Activated T-helper 9 cell treated with anti-CD3 and anti-CD28 coated beads, Interleukin-2, amount 50 U/mL, for 16 hours (primary cell): ENCODE measurements around the gene TMC5.

Source experiments
- DNase-seq: peaks from one replicate; pipeline ENCODE4 v3.0.0-alpha.2; 2020; ENCODE audit warnings: low read depth

TMC5 gene

GRCh38 chr16:19507867-19508266, 90.2 kb downstream of the TMC5 start:
- no peak for DNase-seq

GRCh38 chr16:19512297-19512696, 94.6 kb downstream of the TMC5 start:
- no peak for DNase-seq

GRCh38 chr16:19513377-19514053, 95.8 kb downstream of the TMC5 start:
- DNase-seq, result no peak

GRCh38 chr16:19515757-19516156, 98.1 kb downstream of the TMC5 start:
- no peak for DNase-seq

GRCh38 chr16:19517424-19518089, 99.9 kb downstream of the TMC5 start:
- no peak for DNase-seq

- DNase-seq, result no peak
Measured at GRCh38 chr16:19518388-19518787, 100.7 kb downstream of the TMC5 start.

GRCh38 chr16:19520861-19521331, 103.2 kb downstream of the TMC5 start:
- no peak for DNase-seq

GRCh38 chr16:19521471-19522396, 104.1 kb downstream of the TMC5 start, which contains the start of gene GDE1:
TSS of gene GDE1 (minus strand) at chr16:19522098. CDS start at chr16:19521964, 134 bp downstream.
- peak; percentile 92 for DNase-seq

GRCh38 chr16:19522397-19522732, 104.7 kb downstream of the TMC5 start:
- DNase-seq, result no peak

- DNase-seq, result no peak
Measured at GRCh38 chr16:19522760-19523159, 105.1 kb downstream of the TMC5 start.

- no peak for DNase-seq
Measured at GRCh38 chr16:19523184-19523558, 105.5 kb downstream of the TMC5 start.

GRCh38 chr16:19523559-19524355, 106.1 kb downstream of the TMC5 start, which contains the start of gene CCP110:
TSS of gene CCP110 (plus strand) at chr16:19523942. CDS start at chr16:19527882, 3,940 bp downstream.
- DNase-seq, result peak; percentile 91

GRCh38 chr16:19524356-19524615, 106.6 kb downstream of the TMC5 start:
- no peak for DNase-seq

GRCh38 chr16:19524616-19525384, 107.1 kb downstream of the TMC5 start:
- no peak for DNase-seq

- DNase-seq, result no peak
Measured at GRCh38 chr16:19525385-19525723, 107.7 kb downstream of the TMC5 start.

GRCh38 chr16:19527161-19527560, 109.5 kb downstream of the TMC5 start:
- no peak for DNase-seq

GRCh38 chr16:19528666-19529065, 111.0 kb downstream of the TMC5 start:
- DNase-seq, result no peak

- no peak for DNase-seq
Measured at GRCh38 chr16:19532601-19533000, 114.9 kb downstream of the TMC5 start.

GRCh38 chr16:19540241-19540970, 122.7 kb downstream of the TMC5 start:
- DNase-seq, result no peak

GRCh38 chr16:19542138-19542821, 124.6 kb downstream of the TMC5 start:
- DNase-seq, result no peak
